Osteoblast (primary cell): ENCODE data around the gene DPP10. TPM values are rescaled to one million over a fixed set of nuclear protein-coding genes. Genes with fewer than 3 reads are reported as not detected.

Experiments
- DNase-seq: peaks from one replicate; pipeline ENCODE4 v3.0.0; 2011; ENCODE audit warnings: low spot score, mixed read lengths; ENCODE audit not compliant: insufficient read length; ENCODE audit errors: missing footprints
- H2AFZ ChIP-seq: 2 replicates; pipeline ENCODE4 v1.6.0; 2011; ENCODE audit warnings: mild to moderate bottlenecking, low read length
- H3K27ac ChIP-seq: 2 replicates; pipeline ENCODE4 v1.5.1; 2011; ENCODE audit warnings: mild to moderate bottlenecking, low read depth, low read length, moderate library complexity
- H3K27me3 ChIP-seq: 2 replicates; pipeline ENCODE4 v1.6.0; 2012; ENCODE audit warnings: mild to moderate bottlenecking, control low read depth, inconsistent platforms, low read length, moderate library complexity; ENCODE audit not compliant: insufficient read depth
- H3K36me3 ChIP-seq: 2 replicates; pipeline ENCODE4 v1.5.1; 2011; ENCODE audit warnings: mild to moderate bottlenecking, low read length, control low read depth, moderate library complexity; ENCODE audit not compliant: insufficient read depth
- H3K4me1 ChIP-seq: 2 replicates; pipeline ENCODE4 v1.5.1; 2011; ENCODE audit warnings: mild to moderate bottlenecking, low read length, control low read depth, moderate library complexity; ENCODE audit not compliant: insufficient read depth
- H3K4me2 ChIP-seq: 2 replicates; pipeline ENCODE4 v1.6.0; 2011; ENCODE audit warnings: mild to moderate bottlenecking, low read length; ENCODE audit not compliant: insufficient read depth
- H3K4me3 ChIP-seq: fragments of 200-600 bp; sonication (generic); 3 replicates; pipeline ENCODE4 v1.5.1; 2012; ENCODE audit warnings: mild to moderate bottlenecking, low read length, inconsistent platforms; ENCODE audit not compliant: insufficient read depth
- H3K79me2 ChIP-seq: 2 replicates; pipeline ENCODE4 v1.6.0; 2012; ENCODE audit warnings: mild to moderate bottlenecking, low read length, control low read depth, inconsistent platforms; ENCODE audit not compliant: insufficient read depth
- H3K9me3 ChIP-seq: 2 replicates; pipeline ENCODE4 v1.5.1; 2011; ENCODE audit warnings: low read depth, low read length, control low read depth
- H4K20me1 ChIP-seq: 2 replicates; pipeline ENCODE4 v1.6.0; 2012; ENCODE audit warnings: mild to moderate bottlenecking, low read length, control low read depth; ENCODE audit not compliant: insufficient read depth
- total RNA-seq: library from RNA; depleted of rRNA; stranded (reverse); fragments of >200 nt; gene quantifications from 2 replicates; pipeline ENCODE4 v1.2.3, GENCODE V29; 2012
- TF ChIP-seq, protein P1 (sequence below): IDR thresholded peaks from 2 replicates; pipeline ENCODE4 v1.5.1; 2011; ENCODE audit warnings: mild to moderate bottlenecking, low read depth, low read length, moderate library complexity; ENCODE audit errors: extremely low read depth

Gene DPP10
- total RNA-seq, 1 donor = not detected

DNA sequence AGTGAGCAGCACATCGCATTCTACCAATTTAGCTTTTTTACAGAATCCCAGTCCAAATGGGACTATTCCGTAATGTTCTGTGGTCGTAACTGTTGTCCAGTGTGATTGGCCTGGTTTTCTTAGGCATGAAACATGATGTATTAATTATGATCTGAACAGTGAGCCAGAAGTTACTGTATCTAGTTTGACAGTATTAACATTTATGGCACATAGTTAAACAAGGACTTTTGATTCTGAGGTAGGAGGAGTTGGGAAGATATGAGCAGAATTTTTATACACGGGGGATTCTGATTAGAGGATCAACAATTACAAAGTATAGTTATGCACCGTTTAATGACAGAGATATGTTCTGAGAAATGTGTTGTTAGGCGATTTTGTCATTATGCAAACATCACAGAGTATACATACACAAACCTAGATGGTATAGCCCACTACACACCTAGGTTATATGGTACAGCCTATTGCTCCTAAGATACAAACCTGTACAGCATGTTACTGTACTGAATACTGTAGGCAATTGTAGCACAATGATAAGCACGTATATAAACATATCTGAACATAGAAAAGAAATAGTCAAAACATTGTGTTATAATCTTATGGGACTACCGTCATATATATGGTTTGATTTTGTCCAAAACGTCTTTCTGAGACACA is 85.0 kb downstream of the DPP10 start:
- no peak overlapping the region for H3K4me3 ChIP-seq
- TF ChIP-seq, protein P1, sequence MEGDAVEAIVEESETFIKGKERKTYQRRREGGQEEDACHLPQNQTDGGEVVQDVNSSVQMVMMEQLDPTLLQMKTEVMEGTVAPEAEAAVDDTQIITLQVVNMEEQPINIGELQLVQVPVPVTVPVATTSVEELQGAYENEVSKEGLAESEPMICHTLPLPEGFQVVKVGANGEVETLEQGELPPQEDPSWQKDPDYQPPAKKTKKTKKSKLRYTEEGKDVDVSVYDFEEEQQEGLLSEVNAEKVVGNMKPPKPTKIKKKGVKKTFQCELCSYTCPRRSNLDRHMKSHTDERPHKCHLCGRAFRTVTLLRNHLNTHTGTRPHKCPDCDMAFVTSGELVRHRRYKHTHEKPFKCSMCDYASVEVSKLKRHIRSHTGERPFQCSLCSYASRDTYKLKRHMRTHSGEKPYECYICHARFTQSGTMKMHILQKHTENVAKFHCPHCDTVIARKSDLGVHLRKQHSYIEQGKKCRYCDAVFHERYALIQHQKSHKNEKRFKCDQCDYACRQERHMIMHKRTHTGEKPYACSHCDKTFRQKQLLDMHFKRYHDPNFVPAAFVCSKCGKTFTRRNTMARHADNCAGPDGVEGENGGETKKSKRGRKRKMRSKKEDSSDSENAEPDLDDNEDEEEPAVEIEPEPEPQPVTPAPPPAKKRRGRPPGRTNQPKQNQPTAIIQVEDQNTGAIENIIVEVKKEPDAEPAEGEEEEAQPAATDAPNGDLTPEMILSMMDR = no peak
- H4K20me1 ChIP-seq = no peaks in the 10 kb centered on the region
- no peaks in the 10 kb centered on the region for H3K4me1 ChIP-seq
- H3K9me3 ChIP-seq = peaks cover 2% of the 10 kb centered on the region
- no peak for DNase-seq
- H3K27me3 ChIP-seq = no peaks in the 10 kb centered on the region
- H3K79me2 ChIP-seq = no peaks in the 10 kb centered on the region
- no peaks in the 10 kb centered on the region for H3K36me3 ChIP-seq
- no peak overlapping the region for H3K4me2 ChIP-seq
- no peak overlapping the region for H2AFZ ChIP-seq
- no peak overlapping the region for H3K27ac ChIP-seq

DNA sequence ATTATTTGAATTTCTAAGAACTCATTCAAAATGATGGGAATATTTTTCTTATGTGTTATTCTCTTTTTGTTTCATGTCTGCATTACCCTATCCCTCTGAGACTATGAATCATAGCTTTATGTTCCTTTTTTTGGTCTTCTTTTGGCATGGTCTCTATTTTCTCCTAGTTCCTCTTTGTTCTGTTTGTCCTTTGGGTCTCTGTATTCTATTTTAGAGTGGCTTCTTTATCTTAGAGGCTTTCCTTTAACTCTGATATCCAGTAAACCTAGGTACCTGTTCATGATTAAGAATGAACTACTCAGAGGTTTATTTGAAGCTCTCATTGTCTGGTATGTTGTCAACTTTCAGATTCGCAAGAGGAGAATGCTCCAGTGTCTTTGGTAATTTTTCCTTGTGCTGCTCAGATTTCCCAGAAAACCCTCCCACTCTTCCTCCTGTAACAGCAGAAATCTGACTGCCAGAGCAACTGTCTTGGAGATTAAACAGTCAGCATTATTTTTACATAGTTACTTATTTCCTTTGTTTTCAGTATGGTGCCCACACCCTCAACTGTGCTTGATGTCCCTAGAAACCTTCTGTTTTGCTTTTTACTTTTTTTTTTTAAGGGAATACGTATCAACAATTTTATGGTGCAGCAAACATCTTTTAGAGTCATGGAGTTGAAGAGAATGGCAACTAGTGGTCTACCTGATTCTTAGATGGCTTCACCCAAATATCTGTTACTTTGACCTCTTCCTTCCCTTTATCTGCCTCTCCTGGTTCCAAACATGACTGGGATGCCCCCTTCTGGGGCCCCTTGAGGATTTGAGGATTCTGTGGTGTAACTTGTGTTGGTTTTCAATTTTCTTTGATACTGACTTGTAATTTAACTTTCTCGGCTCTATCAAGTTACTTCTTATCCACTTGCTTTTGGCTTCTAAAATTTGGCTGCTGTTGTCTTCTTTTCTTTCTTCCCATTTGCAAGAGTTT is 92.0 kb downstream of the DPP10 start:
- H3K4me3 ChIP-seq = no peak overlapping the region
- TF ChIP-seq, protein P1 = no peak
- no peak for DNase-seq
- H3K4me2 ChIP-seq = no peak overlapping the region
- H3K27me3 ChIP-seq = no peaks in the 10 kb centered on the region
- H3K79me2 ChIP-seq = no peaks in the 10 kb centered on the region
- H3K36me3 ChIP-seq = no peaks in the 10 kb centered on the region
- no peak overlapping the region for H3K27ac ChIP-seq
- no peaks in the 10 kb centered on the region for H3K9me3 ChIP-seq
- H4K20me1 ChIP-seq = no peaks in the 10 kb centered on the region
- no peaks in the 10 kb centered on the region for H3K4me1 ChIP-seq
- H2AFZ ChIP-seq = no peak overlapping the region

- no peak for DNase-seq
- Histone ChIP-seq H2AFZ (no peak overlapping the region), H3K4me2 (no peak overlapping the region), H4K20me1 (no peaks in the 10 kb centered on the region), H3K9me3 (no peaks in the 10 kb centered on the region), H3K4me3 (no peak overlapping the region), H3K4me1 (no peaks in the 10 kb centered on the region), H3K36me3 (no peaks in the 10 kb centered on the region), H3K27ac (no peak overlapping the region), H3K79me2 (no peaks in the 10 kb centered on the region), H3K27me3 (no peaks in the 10 kb centered on the region)
- TF ChIP-seq, protein P1 = no peak
These were observed 95.3 kb downstream of the DPP10 start for GRCh38 chr2:114537777-114538176.

GRCh38 chr2:114542695-114543094 is 100.3 kb downstream of the DPP10 start:
- Histone ChIP-seq H3K4me3 (no peak overlapping the region), H3K9me3 (no peaks in the 10 kb centered on the region), H2AFZ (no peak overlapping the region), H3K4me2 (no peak overlapping the region), H3K27me3 (no peaks in the 10 kb centered on the region), H3K4me1 (no peaks in the 10 kb centered on the region), H3K36me3 (no peaks in the 10 kb centered on the region), H3K27ac (no peak overlapping the region), H3K79me2 (no peaks in the 10 kb centered on the region), H4K20me1 (no peaks in the 10 kb centered on the region)
- TF ChIP-seq, protein P1 = no peak
- DNase-seq = no peak
